Measurements from ENCODE around the gene SIAH2.

DNA sequence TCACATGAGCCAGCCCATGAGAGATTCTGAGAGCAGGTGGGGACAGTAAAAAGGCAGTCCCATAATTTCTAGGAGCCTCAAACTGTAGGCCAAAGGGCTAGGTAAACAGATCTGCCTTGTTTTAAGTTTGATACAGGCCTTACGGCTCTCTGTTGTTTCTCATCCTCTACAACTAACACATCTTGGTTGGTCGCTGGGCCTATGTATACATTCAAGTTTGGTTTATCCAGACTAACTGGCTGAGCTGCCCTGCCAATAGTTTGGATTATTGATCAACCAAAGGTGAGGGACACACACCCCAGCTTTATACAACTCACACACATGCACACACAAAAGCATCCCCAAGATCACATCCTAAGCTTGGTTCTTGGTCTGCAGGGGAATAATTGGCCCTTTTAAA lies 3.0 kb downstream of the SIAH2 start:
- TF ChIP-seq, protein P1, sequence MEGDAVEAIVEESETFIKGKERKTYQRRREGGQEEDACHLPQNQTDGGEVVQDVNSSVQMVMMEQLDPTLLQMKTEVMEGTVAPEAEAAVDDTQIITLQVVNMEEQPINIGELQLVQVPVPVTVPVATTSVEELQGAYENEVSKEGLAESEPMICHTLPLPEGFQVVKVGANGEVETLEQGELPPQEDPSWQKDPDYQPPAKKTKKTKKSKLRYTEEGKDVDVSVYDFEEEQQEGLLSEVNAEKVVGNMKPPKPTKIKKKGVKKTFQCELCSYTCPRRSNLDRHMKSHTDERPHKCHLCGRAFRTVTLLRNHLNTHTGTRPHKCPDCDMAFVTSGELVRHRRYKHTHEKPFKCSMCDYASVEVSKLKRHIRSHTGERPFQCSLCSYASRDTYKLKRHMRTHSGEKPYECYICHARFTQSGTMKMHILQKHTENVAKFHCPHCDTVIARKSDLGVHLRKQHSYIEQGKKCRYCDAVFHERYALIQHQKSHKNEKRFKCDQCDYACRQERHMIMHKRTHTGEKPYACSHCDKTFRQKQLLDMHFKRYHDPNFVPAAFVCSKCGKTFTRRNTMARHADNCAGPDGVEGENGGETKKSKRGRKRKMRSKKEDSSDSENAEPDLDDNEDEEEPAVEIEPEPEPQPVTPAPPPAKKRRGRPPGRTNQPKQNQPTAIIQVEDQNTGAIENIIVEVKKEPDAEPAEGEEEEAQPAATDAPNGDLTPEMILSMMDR (IDR thresholded peaks at IDR 0.05), result no peak
- no peak for TF ChIP-seq POLR2A (IDR thresholded peaks at IDR 0.05)
- TF ChIP-seq POLR2AphosphoS5 (IDR thresholded peaks at IDR 0.05), result no peak

Data from breast epithelium (tissue), 3 donors.